GM12875 (cell line): ENCODE measurements around the gene SLC5A11.
"Not testable (repeated sequence)": the region's sequence is repeated elsewhere in the genome, so short reads cannot be mapped to it uniquely, and the experiment has no call there.

ENCODE experiments used
- H3K4me3 ChIP-seq: one replicate; pipeline ENCODE4 v1.5.1; 2011; ENCODE audit warnings: low read depth, low read length, control low read depth
- CTCF ChIP-seq: IDR thresholded peaks from 2 replicates; pipeline ENCODE4 v1.5.1; 2011; ENCODE audit warnings: low read depth, mild to moderate bottlenecking, control low read depth, inconsistent platforms, low read length, moderate library complexity, borderline replicate concordance; ENCODE audit not compliant: insufficient read depth

The SLC5A11 gene

GRCh38 chr16:24853169-24853824 is 7.5 kb downstream of the SLC5A11 start:
- H3K4me3 ChIP-seq = no peak overlapping the region
- TF ChIP-seq CTCF = no peak

DNA sequence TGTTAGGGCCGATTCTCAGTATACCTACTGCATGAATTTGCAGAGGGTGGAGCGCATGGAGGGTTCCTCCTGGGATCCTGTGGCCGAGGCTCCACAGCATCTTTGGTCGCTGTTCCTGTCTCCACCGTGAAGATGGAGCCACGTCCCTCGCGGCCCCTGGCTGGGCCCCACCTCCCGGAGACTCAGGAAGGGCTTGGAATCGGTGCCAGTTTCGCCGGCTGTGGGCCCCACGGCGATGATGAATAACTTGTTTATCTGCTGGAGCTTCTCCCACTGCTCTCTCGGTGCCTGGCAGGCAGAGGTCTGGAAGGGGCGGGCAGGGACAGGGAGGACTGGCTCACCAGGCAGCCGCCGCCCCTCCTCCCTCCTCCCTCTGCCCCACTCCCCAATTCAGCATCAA is 8.1 kb downstream of the SLC5A11 start:
- TF ChIP-seq CTCF = no peak

DNA sequence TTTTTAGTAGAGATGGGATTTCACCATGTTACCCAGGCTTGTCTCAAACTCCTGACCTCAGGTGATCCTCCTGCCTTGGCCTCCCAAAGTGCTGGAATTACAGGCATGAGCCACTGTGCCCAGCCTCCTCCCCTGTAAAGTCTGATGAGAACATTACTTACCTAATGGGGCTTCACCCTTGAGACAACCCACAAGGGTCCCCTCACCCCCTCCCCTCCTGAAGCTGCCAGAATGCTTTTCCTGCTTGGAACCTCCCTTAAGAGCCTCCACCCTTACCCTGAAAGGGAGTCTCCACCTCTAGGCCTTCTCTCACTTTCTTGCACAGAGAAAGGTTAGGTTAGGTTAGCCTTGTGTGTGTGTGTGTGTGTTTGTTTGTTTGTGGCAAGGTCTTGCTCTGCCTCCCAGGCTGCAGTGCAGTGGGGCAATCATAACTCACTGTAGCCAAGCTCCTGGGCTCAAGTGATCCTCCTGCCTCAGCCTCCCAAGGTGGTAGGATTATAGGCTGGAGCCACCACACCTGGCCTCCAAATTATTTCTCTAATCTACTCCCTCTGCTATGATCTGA is 8.9 kb downstream of the SLC5A11 start:
- TF ChIP-seq CTCF = no peak
- H3K4me3 ChIP-seq = no peak overlapping the region

More for the DNA sequence above, 8.1 kb downstream of the SLC5A11 start:
- H3K4me3 ChIP-seq = no peak overlapping the region

DNA sequence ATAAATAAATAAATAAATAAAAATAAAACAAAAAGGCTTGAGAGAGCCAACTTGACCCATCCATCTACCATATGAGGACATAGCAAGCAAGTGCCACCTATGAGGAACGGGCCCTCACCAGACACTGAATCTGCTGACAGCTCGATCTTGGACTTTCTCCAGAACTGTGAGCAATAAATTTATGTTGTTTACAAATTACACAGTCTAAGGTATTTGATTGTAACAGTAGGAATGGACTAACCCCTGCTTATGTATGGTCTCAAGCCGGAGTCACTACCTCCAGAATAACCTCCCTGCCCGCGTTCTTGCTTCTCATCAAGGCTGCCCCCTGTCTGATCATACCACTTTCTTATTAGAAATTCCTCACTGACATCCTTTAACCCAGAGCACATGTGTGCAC is 9.9 kb downstream of the SLC5A11 start:
- no peak for TF ChIP-seq CTCF
- H3K4me3 ChIP-seq = no peak overlapping the region

DNA sequence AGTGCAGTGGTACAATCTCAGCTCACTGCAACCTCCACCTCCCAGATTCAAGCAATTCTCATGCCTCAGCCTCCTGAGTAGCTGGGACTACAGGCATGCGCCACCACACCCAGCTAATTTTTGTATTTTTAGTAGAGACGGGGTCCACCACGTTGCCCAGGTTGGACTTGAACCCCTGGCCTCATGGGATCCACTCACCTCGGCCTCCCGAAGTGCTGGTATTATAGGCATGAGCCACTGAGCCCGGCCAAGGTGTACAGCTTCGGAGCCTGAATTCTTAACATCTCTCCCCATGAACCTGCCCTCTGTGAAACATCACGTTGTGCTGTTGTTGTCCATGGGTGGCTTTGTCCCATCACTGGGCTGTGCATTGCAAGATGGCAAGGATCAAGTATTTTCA is 11.1 kb downstream of the SLC5A11 start:
- H3K4me3 ChIP-seq = not testable (repeated sequence)

DNA sequence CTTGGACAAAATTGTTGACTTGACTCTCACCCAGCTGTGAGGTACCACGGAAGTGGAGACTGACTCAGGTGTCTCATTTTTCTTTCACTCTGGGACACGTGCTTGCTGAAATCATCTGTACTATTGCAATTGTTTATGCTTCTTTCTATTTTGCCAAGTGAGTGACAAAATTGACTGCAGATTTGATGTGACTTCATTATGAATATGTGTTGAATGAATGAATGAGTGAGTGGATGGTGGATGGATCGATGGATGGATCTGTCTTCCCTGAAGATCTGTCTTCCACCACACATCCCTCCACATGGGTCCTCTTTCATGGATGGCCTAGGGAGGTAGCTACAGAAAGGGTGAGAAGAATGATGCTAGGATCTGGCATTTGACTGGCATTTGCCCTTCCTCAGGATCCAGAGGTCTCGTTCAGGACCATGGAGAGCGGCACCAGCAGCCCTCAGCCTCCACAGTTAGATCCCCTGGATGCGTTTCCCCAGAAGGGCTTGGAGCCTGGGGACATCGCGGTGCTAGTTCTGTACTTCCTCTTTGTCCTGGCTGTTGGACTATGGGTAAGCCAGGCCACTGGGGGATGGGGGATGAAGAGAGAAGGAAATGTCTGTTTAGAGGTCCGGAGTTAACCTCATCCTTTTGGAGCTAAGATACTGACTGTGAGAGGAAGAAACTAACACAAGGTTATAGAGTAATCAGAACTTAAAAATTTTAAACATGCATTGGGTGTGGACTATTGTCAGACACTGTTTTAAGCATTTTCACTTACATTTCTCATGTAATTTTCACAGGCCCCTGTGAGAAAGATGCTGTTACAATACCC is 12.7 kb downstream of the SLC5A11 start:
- TF ChIP-seq CTCF = no peak
- H3K4me3 ChIP-seq = no peak overlapping the region

DNA sequence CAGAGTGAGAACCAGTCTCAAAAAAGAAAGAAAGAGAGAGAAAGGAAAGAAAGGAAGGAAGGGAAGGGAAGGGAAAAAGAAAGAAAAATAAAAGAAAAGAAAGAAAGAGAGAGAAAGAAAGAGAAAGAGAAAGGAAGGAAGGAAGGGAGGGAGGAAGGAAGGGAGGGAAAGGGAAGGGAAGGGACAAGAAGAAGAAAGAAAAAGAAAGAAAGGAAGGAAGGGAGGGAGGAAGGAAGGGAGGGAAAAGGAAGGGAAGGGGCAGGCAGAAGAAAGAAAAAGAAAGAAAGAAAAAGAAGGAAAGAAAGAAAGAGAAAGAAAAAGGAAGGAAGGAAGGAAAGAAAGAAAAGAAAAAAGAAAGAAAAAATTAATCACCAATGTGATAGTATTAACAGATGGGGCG is 15.7 kb downstream of the SLC5A11 start:
- no peak for TF ChIP-seq CTCF
- no peak overlapping the region for H3K4me3 ChIP-seq
